K562 (cell line): Measurements from ENCODE around the gene ZNHIT2. TPM values are rescaled to one million over a fixed set of nuclear protein-coding genes. Genes with fewer than 3 reads are reported as not detected.

Experiments used
- ATAC-seq: fragments of 200-7000 bp; cut with Tn5 transposase; 3 replicates; pipeline ENCODE4 v1.9.1; 2020; ENCODE audit warnings: moderate library complexity
- BruUV-seq: library from RNA; stranded (reverse); fragments of 400-500 nt; replicated peaks from 2 replicates; lab custom pipeline; 2021; lab: Mats Ljungman, UMichigan
- CTCF ChIA-PET: fragments of 300-600 bp; formaldehyde crosslinking; extraction: SDS; loops from one replicate; lab custom pipeline; 2021; ENCODE audit warnings: low intra/inter-chr PET ratio; lab: Yijun Ruan, JAX
- POLR2A ChIA-PET: fragments of 300-600, 350-650 bp; sonication (Branson Sonifier 250); formaldehyde crosslinking; extraction: SDS; loops from one replicate; lab custom pipeline; 2021; ENCODE audit warnings: antibody characterized with exemption, inconsistent platforms; lab: Yijun Ruan, JAX
- DNase-seq, 4 experiments: peaks; one replicate each; pipeline versions ENCODE4 v3.0.0 to v3.0.0-alpha.2; 2011 to 2018; ENCODE audit warnings: low spot score in 3 of 4, mixed read lengths in 3 of 4; ENCODE audit errors: extremely low read depth in 1 of 4
- FAIRE-seq: peaks from 2 replicates; lab custom pipeline; 2011; peaks lifted over from hg19 to GRCh38; lab: Jason Lieb, UNC
- H2AFZ ChIP-seq: 2 replicates; pipeline ENCODE4 v1.6.0; 2011; ENCODE audit warnings: low read depth, low read length, control low read depth, inconsistent platforms
- H3K27ac ChIP-seq: fragments of 200-600 bp; 3 replicates; pipeline ENCODE4 v1.8.0; 2011; ENCODE audit warnings: low read depth, mild to moderate bottlenecking, control low read depth, inconsistent platforms, low read length, moderate library complexity, mixed read lengths; ENCODE audit errors: extremely low read depth
- H3K27me3 ChIP-seq, 2 experiments: fragments of 300-600 bp in 1 of 2; 2 replicates in 1 of 2; 3 replicates in 1 of 2; pipeline versions ENCODE4 v1.6.0 to v1.8.0; 2011; ENCODE audit warnings: inconsistent platforms in 2 of 2, low read length in 2 of 2, mild to moderate bottlenecking in 1 of 2, mixed read lengths in 1 of 2, moderate library complexity in 1 of 2; ENCODE audit not compliant: control insufficient read depth in 2 of 2, insufficient read depth in 2 of 2
- H3K36me3 ChIP-seq: fragments of 300-600 bp; 3 replicates; pipeline ENCODE4 v1.8.0; 2011; ENCODE audit warnings: mild to moderate bottlenecking, low read length, inconsistent platforms; ENCODE audit not compliant: control insufficient read depth, insufficient read depth
- H3K4me1 ChIP-seq, 2 experiments: fragments of 200-600 bp in 1 of 2; replicated peaks in 1 of 2; 2 replicates in 1 of 2; 3 replicates in 1 of 2; pipeline versions ENCODE4 v1.5.1 to v1.8.0; 2011; ENCODE audit warnings: inconsistent platforms in 2 of 2, low read length in 2 of 2, mild to moderate bottlenecking in 1 of 2, mixed read lengths in 1 of 2, moderate library complexity in 1 of 2; ENCODE audit not compliant: control insufficient read depth in 2 of 2, insufficient read depth in 2 of 2
- H3K4me2 ChIP-seq: 2 replicates; pipeline ENCODE4 v1.6.1; 2011; ENCODE audit warnings: low read length, control low read depth, inconsistent platforms, mixed read lengths; ENCODE audit not compliant: insufficient read depth
- H3K4me3 ChIP-seq: fragments of 200-600 bp; sonication (generic), shearing (Covaris generic); 2 replicates; pipeline ENCODE4 v1.5.1; 2016; ENCODE audit warnings: control low read depth, inconsistent platforms
- H3K79me2 ChIP-seq: fragments of 200-600 bp; 3 replicates; pipeline ENCODE4 v1.8.0; 2011; ENCODE audit warnings: low read length, inconsistent platforms; ENCODE audit not compliant: control insufficient read depth, insufficient read depth
- H3K9ac ChIP-seq, 2 experiments: 2 replicates each; pipeline versions ENCODE4 v1.6.0 to v1.6.1; 2011; ENCODE audit warnings: low read depth in 2 of 2, low read length in 2 of 2, control low read depth in 1 of 2, inconsistent platforms in 1 of 2, mild to moderate bottlenecking in 1 of 2, mixed read lengths in 1 of 2; ENCODE audit not compliant: insufficient read depth in 1 of 2
- H3K9me1 ChIP-seq: one replicate; pipeline ENCODE4 v1.6.0; 2011; ENCODE audit warnings: inconsistent platforms, mild to moderate bottlenecking, low read length, moderate library complexity; ENCODE audit not compliant: control insufficient read depth, insufficient read depth
- H3K9me3 ChIP-seq: replicated peaks from 2 replicates; pipeline ENCODE4 v1.5.1; 2011; ENCODE audit warnings: low read depth, low read length, inconsistent platforms; ENCODE audit not compliant: control insufficient read depth, insufficient read depth
- H4K20me1 ChIP-seq: replicated peaks from 2 replicates; pipeline ENCODE4 v1.6.1; 2011; ENCODE audit warnings: low read length, inconsistent platforms, mixed read lengths; ENCODE audit not compliant: control insufficient read depth, insufficient read depth
- MAFF ChIP-seq: IDR thresholded peaks from 2 replicates; pipeline ENCODE4 v1.6.1; 2012; ENCODE audit warnings: low read length, improper control_type of control experiment
- MEF2A ChIP-seq: IDR thresholded peaks from 2 replicates; pipeline ENCODE4 v1.6.1; 2011; ENCODE audit warnings: low read depth, mild to moderate bottlenecking, low read length, moderate library complexity; ENCODE audit not compliant: control insufficient read depth
- ZNF175 ChIP-seq: fragments of 200-800 bp; sonication (Bioruptor generic); IDR thresholded peaks from 2 replicates; pipeline ENCODE4 v1.6.1; 2016; ENCODE audit warnings: low read depth, mild to moderate bottlenecking, missing genetic modification characterization, missing compliant biosample characterization
- ZNF384 ChIP-seq: IDR thresholded peaks from 2 replicates; pipeline ENCODE4 v1.6.1; 2012; ENCODE audit warnings: low read depth, low read length, improper control_type of control experiment
- WGBS: fragments of 100-300 bp; shearing (Covaris generic); methylation state at CpG from one replicate; pipeline ENCODE4 v1.1.6; 2016; ENCODE audit warnings: low coverage, mixed read lengths; ENCODE audit not compliant: insufficient coverage; ENCODE audit errors: missing lambda C conversion rate; 5-methylcytosine and 5-hydroxymethylcytosine counted together
- in situ Hi-C: fragments of 300-500 bp; cut with MboI; formaldehyde crosslinking; loops from 4 replicates; pipeline ENCODE4 v1.15.0; 2018; ENCODE audit warnings: inconsistent platforms, mixed read lengths
- intact Hi-C: fragments of 100-400 bp; cut with micrococcal nuclease; formaldehyde crosslinking; loops from 2 replicates; pipeline ENCODE4 v1.14.2; 2022
- polyA plus RNA-seq, 8 experiments: library from polyadenylated mRNA; depleted of rRNA in 4 of 8; stranded (reverse) in 5 of 8; unstranded in 3 of 8; fragments of >200 nt; fragmentation: Nextera tagmentation in 2 of 8; fragmentation: Illumina TruSeq in 1 of 8; extraction: Ambion mirVana in 2 of 8; extraction: Trizol in 1 of 8; gene quantifications; 2 replicates each; pipeline versions ENCODE4 v1.2.1 to v1.2.3, GENCODE V29; 2011 to 2014; ENCODE audit warnings: inconsistent platforms in 1 of 8, missing spikeins in 1 of 8
- total RNA-seq, 7 experiments: library from RNA; depleted of rRNA in 6 of 7; stranded (reverse); fragments of >200 nt in 6 of 7; fragmentation: Illumina TruSeq in 2 of 7; extraction: Trizol in 2 of 7; gene quantifications; 2 replicates each; pipeline versions ENCODE4 v1.2.1 to v1.2.3, GENCODE V29; 2011 to 2021; ENCODE audit warnings: low replicate concordance in 1 of 7
- TF ChIP-seq, protein P1 (sequence below): sonication (generic); IDR thresholded peaks from 2 replicates; pipeline ENCODE4 v1.6.1; 2016
- TF ChIP-seq, protein P2 (sequence below): fragments of 200-800 bp; sonication (Bioruptor generic); IDR thresholded peaks from 2 replicates; pipeline ENCODE4 v1.6.1; 2017; ENCODE audit warnings: missing genetic modification characterization, missing compliant biosample characterization
- TF ChIP-seq, protein P3 (sequence below): sonication (generic); formaldehyde crosslinking; IDR thresholded peaks from 2 replicates; pipeline ENCODE4 v1.8.0; 2023; ENCODE audit warnings: mild to moderate bottlenecking, missing genetic modification reagents

Gene ZNHIT2
- total and polyA plus RNA-seq, 9 of the 15 experiments (the other 6 are each of a cell fraction or from before 2014, with no cell fraction given) = 0.08 to 39.0 (median 2.5) TPM

DNA sequence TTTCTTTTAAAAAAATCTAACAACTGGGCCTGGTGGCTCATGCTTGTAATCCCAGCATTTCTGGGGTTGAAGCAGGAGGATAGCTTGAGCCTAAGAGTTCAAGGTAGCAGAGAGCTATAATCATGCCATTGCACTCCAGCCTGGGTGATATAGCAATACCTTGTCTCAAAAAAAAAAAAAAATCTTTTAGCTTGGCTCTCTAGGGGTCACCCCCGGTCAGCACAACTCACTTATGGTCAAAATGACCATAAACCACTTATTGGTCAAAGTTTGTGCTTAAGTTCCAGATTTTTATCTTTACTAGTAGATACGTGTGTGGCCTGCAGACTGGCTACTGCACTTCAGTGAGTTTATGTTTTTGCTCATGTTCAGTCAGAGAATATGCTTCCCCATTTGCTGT is 46.2 kb upstream of the ZNHIT2 start:
- no peaks in the 10 kb centered on the region for H4K20me1 ChIP-seq
- intact Hi-C loops (no loop called here), in situ Hi-C loops (no loop called here)
- peak; percentile 62 for ATAC-seq
- no peak overlapping the region for H3K9ac ChIP-seq
- H3K4me2 ChIP-seq = no peak overlapping the region
- H3K9me1 ChIP-seq = no peaks in the 10 kb centered on the region
- WGBS = 12% methylated on average over 2 of the region's 2 CpGs
- no peak for FAIRE-seq
- H3K27ac ChIP-seq = no peak overlapping the region
- no peak overlapping the region for H2AFZ ChIP-seq
- H3K4me1 ChIP-seq = peaks cover 6 to 10% of the 10 kb centered on the region in 2 experiments; a peak in 4 of 5 replicates
- H3K79me2 ChIP-seq = no peaks in the 10 kb centered on the region
- CTCF ChIA-PET = no interaction called here
- H3K9me3 ChIP-seq = no peaks in the 10 kb centered on the region
- TF ChIP-seq ZNF384 (peak; percentile 68), MEF2A (no peak), ZNF175 (CRISPR knock-in tag) (no peak), MAFF (no peak)
- TF ChIP-seq, protein P1, sequence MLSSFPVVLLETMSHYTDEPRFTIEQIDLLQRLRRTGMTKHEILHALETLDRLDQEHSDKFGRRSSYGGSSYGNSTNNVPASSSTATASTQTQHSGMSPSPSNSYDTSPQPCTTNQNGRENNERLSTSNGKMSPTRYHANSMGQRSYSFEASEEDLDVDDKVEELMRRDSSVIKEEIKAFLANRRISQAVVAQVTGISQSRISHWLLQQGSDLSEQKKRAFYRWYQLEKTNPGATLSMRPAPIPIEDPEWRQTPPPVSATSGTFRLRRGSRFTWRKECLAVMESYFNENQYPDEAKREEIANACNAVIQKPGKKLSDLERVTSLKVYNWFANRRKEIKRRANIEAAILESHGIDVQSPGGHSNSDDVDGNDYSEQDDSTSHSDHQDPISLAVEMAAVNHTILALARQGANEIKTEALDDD = peak; percentile 91
- TF ChIP-seq, protein P2, sequence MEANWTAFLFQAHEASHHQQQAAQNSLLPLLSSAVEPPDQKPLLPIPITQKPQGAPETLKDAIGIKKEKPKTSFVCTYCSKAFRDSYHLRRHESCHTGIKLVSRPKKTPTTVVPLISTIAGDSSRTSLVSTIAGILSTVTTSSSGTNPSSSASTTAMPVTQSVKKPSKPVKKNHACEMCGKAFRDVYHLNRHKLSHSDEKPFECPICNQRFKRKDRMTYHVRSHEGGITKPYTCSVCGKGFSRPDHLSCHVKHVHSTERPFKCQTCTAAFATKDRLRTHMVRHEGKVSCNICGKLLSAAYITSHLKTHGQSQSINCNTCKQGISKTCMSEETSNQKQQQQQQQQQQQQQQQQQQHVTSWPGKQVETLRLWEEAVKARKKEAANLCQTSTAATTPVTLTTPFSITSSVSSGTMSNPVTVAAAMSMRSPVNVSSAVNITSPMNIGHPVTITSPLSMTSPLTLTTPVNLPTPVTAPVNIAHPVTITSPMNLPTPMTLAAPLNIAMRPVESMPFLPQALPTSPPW = 0 out of 2 replicates have a peak, but pooled peaks have one; percentile 28
- TF ChIP-seq, protein P3, sequence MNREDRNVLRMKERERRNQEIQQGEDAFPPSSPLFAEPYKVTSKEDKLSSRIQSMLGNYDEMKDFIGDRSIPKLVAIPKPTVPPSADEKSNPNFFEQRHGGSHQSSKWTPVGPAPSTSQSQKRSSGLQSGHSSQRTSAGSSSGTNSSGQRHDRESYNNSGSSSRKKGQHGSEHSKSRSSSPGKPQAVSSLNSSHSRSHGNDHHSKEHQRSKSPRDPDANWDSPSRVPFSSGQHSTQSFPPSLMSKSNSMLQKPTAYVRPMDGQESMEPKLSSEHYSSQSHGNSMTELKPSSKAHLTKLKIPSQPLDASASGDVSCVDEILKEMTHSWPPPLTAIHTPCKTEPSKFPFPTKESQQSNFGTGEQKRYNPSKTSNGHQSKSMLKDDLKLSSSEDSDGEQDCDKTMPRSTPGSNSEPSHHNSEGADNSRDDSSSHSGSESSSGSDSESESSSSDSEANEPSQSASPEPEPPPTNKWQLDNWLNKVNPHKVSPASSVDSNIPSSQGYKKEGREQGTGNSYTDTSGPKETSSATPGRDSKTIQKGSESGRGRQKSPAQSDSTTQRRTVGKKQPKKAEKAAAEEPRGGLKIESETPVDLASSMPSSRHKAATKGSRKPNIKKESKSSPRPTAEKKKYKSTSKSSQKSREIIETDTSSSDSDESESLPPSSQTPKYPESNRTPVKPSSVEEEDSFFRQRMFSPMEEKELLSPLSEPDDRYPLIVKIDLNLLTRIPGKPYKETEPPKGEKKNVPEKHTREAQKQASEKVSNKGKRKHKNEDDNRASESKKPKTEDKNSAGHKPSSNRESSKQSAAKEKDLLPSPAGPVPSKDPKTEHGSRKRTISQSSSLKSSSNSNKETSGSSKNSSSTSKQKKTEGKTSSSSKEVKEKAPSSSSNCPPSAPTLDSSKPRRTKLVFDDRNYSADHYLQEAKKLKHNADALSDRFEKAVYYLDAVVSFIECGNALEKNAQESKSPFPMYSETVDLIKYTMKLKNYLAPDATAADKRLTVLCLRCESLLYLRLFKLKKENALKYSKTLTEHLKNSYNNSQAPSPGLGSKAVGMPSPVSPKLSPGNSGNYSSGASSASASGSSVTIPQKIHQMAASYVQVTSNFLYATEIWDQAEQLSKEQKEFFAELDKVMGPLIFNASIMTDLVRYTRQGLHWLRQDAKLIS = no peak
- POLR2A ChIA-PET = interaction anchor here (0.7 to 1.7 kb wide), 4 partner anchors 8 to 28 kb away, joined by 3 to 6 read pairs (median 4); no protein-coding TSS in a partner anchor
- H3K36me3 ChIP-seq = no peaks in the 10 kb centered on the region
- H3K4me3 ChIP-seq = no peak overlapping the region
- H3K27me3 ChIP-seq = no peaks in the 10 kb centered on the region
- DNase-seq = no peak
- BruUV-seq = no TSS peak
